Ecto neural progenitor cell (in vitro differentiated cells): ENCODE results near the gene PRKN.

ENCODE experiments used
- DNase-seq: peaks from one replicate; pipeline ENCODE4 v3.0.0-alpha.2; 2018; ENCODE audit warnings: low spot score

The PRKN gene

DNA sequence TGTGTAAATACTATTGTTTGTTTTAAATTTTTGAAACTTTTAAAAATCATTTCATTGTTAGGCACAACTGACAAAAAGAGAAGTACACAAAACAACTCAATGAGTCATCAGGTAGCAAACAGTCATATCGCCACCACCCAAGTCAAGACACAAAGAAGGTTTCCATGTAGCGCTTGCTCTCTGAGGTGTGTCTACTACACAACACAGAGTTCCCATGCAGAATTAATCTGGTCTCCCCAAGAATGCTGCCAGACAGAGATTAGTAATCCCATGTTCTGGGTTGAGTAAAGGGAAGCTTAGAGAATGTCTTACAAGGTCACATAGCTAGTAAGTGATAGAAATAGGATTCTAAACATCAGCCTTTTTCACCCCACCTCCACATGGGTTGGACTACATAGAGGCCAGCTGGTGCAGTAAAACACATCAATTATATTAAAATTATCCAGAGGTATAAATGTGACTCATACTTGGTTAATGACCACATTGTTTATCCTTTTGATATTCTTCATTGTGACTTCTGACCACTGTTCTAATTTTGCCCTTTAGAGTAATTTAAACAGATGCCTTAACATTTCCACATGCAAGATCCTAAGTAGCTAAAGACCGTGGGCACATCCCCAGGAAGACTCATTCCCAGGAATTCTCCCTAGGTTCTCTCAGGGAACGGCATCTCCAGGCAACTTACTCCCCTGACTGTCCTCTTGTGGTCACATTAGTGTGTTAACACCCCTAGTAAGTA, 413.5 kb downstream of the PRKN start:
- no peak for DNase-seq

DNA sequence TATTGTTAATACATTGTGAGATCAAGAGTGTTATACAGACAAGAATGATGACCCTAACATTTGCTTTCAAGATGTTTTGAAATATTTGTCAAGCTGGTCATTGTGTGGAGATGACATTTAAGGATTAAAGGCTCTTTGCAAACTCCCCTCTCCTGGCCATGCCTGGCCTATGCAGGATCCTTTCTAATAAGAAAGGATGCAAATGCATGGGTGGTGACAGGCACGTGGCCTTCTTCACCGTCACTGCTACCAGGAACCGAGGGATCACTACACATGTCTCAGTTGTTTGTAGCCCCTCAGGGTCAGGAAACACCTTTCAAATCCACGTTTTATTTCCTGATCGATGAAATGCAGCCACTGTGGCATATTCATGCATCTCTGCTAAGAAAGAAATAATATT, 419.7 kb downstream of the PRKN start:
- DNase-seq = no peak

DNA sequence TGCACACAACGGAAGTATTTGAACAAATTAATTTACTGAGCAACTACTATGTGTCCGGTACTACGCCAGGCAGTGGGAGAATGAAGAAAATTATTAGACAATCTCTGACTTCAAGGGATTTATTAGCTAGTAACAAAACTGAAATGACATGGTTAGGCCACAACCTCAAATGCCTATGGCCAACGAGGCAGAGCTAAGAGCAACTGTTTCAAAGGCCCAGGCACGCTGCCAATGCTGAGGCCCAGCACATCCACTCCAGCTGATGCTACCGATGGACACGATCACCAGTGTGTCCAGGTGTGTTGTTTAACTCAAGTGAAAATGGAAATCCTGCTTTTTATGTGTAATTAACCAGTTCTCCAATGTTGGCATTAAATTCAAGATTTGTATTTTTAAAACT, 420.9 kb downstream of the PRKN start:
- no peak for DNase-seq

DNA sequence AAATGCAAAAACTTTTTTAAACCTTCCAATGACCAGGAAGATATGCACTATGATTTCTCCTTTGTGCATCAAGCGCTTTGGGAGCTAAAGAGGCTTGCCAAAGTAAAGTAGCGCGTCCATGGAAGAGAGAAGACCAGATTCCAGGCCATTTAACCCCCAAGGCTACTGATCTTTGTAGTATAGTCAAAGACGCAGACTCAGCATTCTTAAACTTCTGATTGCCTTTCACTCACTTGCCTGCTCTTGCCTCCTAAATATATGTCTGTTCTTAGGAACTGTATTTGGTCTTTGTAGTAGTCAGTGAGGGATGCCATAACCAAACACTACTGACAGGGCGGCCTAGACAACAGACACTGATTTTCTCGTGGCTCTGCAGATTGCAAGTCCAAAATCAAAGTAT, 426.4 kb downstream of the PRKN start:
- DNase-seq = no peak

DNA sequence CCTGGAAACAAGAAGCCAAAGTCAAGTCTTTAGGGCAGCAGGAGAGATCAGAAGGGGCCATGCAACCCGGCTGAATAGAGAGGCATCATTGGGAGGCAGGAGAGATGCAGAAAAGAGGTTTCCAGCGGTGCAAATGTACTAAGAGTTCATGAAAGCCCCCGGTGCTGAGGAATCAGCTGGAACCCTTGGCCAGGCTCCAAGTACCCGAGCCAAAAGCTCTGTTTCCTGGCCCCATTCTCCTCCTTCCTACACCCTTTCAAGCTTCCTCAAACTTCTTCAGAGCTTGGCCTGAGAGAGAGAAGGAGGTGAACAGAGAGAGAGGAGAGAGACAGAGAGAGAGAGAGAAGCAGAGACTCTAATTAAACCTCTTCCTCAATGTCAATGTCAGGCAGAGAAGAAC, 433.5 kb downstream of the PRKN start:
- no peak for DNase-seq

GRCh38 chr6:162292915-162293314, 434.7 kb downstream of the PRKN start:
- no peak for DNase-seq

DNA sequence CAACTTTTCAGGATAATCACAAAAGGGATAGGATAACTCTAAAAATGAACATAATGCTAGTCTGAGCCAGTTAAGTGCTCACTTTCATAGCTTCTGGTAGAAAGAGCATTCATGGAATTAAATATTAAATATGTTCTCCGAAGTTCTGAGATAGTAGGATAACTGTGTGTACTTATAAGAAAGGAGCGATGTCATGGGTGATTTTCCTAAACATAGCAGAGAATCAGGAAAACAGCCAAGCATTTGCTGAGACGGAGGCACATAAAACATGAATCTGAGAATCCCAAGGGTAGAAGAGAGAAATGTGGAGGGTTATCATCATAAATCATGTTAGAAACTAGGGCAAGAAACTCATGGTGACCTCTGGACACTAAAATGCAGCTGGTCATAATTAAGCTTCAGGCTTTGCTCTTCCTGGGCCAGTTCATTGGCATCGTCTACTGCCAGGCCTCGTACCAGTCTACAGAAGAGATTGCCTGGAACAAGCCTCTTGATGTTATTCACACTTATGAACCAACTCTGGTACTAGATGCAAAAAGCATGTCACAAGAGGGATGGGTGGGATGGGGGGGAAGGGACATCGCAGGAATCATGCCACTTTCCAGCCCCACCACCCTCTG, 436.6 kb downstream of the PRKN start:
- DNase-seq = no peak

GRCh38 chr6:162289972-162290371, 437.6 kb downstream of the PRKN start:
- DNase-seq = no peak

DNA sequence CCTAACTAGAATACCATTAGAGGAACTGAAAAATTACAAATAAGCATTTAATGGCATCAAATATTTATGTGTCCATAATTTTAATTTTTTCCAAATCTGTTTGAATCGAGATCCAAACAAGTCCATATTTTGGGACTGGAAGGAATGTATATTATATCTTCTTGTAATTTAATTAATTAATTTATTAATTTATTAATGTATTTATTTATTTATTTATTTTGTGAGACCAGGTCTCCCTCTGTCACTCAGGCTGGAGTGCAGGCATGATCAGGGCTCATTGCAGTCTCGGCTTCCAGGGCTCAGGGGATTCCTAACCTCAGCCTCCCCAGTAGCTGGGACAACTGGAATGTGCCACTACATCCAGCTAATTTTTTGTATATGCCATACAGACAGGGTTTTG, 453.6 kb downstream of the PRKN start:
- DNase-seq = no peak

DNA sequence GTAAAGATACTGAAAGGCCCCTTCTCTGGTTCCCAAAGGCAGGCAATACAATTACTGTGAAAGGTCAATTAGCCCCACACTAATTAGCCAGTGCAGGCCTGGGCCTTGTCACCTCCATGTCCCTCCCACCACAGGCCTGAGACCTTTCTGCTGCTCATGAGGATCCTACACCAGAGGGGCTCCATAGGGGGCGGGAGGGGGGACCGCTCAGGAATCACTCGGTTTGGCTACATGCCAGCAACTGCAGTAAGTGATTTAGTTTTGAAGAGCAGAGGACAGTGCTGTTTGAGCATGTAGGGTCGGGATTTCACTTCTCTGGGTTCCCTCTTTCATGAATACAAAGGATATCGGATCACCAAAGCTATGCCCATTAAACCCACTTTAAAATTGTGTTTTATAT, 455.6 kb downstream of the PRKN start:
- DNase-seq = no peak

DNA sequence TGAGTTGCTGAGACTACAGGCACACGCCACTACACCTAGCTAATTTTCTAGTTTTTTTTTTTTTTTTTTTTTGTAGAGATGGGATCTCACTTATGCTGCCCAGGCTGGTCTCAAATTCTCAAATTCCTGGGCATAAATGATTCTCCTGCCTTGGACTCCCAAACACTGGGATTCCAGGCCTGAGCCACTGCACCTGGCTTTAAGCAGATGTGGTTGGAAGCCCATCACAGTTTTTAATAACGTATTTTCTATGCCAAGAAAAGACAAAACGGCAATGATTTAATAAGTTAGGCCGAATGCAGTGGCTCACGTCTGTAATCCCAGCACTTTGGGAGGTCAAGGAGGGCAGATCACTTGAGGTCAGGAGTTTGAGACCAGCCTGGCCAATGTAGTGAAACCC, 456.6 kb downstream of the PRKN start:
- no peak for DNase-seq

DNA sequence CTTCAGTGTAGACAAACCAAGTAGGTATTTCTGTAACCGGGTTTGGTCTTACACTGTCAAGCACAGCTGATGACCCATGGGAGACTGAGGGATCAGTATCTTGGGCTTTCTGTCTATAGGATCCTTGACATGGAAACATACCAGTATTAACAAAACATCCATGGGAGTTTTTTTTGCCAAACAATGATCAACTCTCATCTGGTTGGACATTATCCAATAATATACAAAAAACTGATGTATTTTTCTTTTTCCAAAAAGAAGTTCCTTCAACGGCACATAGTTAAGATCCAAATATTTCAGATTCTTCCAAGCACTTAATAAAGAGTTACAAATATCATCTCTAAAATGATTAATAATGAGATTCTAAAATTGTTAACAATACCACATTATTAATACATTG, 459.9 kb downstream of the PRKN start:
- no peak for DNase-seq

GRCh38 chr6:162267126-162267525, 460.4 kb downstream of the PRKN start:
- no peak for DNase-seq

- no peak for DNase-seq
Measured at GRCh38 chr6:162264581-162264980, 463.0 kb downstream of the PRKN start.

- DNase-seq = no peak
Measured at GRCh38 chr6:162262466-162263196, 464.9 kb downstream of the PRKN start.

DNA sequence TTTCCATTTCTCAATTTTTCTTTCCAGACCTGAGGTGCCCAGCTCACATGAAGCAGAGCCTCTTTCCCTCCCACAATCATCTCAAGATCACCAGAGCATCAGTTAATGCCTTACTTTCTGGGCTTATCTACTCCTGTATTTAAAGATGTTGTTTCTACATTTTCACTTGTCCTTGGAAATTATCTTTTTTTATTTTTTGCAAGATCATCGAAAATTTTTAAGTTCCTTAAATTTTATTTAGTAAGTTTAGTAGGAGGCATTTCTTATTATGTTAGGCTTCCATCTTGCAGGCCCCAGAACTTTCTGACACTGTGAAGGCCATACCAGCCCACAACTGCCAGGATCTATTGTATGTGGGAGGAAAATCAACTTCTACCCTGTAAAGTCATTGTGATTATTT, 466.0 kb downstream of the PRKN start:
- no peak for DNase-seq

DNA sequence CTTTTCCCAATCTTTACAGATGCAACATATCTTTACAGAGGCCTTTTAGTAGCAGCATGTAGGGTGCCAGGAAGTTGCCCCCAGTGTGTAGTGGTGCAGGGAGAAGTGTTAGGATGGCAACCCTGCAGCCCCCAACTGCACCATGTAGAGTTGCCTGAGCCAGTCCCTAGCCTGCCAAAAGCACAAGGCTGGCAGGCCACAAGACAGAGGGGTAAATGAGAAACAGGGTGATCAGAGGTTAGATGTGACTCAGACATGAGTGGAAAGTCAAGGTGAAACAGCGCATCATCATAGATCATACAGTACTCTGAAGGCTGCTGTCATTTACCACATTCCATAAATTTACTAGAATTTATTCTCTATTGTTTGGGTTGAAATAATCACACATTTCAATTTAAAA, 467.5 kb downstream of the PRKN start:
- DNase-seq = no peak

GRCh38 chr6:162258647-162259046, 468.9 kb downstream of the PRKN start:
- DNase-seq = no peak

- DNase-seq = no peak
Measured at GRCh38 chr6:162256361-162256760, 471.2 kb downstream of the PRKN start.

GRCh38 chr6:162251257-162251656, 476.3 kb downstream of the PRKN start:
- DNase-seq = no peak

DNA sequence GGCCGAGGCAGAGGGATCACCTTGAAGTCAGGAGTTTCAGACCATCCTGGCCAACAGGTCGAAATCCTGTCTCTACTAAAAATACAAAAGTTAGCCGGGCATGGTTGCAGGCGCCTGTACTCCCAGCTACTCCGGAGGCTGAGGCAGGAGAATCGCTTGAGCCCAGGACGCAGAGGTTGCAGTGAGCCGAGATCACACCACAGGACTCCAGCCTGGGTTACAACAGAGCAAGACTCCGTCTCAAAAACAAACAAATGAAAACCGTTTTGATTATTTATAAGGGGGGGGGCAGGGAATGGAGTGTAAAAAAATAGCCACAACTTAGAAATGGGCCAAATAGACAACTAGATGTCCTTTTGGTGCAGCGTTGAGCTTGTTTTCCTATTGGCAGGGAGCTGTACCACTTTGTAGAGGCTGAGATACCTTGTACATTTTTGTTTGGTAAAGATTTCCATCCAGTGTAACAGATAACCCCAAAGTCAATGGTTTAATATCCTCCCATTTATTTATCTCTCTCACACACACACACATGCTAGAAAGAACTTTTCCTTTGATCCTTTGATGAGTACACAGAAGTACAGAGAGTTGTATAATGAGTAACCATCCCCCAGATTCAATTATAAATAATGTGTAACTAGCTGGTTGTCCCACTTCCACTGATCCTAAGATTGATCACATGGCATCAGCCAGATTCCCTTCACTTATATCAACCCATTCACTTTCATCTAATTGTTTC, 477.5 kb downstream of the PRKN start:
- no peak for DNase-seq

DNA sequence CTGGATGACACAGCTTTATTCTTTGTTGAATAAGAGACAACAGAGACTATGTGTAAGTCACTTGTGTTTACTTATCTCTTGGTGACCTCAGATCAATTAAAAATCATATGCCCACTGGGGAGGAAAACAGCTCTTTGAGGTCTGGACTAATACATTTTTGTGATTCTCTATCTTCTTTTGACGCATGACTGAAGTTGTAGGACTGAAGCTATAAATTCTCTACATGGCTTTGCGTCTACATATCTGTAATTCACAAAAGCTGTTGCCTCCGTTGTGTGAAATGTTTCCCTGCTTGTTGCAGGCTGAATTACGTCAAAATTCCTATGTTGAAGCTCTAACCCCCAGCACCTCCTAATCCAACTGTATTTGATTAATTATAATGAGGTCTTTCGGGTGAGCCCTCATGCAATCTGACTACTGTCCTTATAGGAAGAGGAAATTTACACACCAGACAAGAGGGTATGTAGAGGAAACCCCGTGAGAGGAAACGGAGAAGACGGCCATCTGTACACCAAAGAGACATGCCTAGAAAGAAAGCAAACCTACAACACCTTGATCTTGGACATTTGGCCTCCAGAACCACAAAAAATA, 481.6 kb downstream of the PRKN start:
- no peak for DNase-seq
